Mammary epithelial cell (primary cell): Measurements from ENCODE around the gene ZNF138.

Experiments
- CTCF ChIP-seq, 2 donors: IDR thresholded peaks in 1 of 2; conservative IDR thresholded peaks in 1 of 2; 2 replicates each; pipeline ENCODE4 v1.5.1; 2011 to 2012; ENCODE audit warnings: inconsistent platforms in 2 of 2, low read length in 2 of 2, mild to moderate bottlenecking in 2 of 2, control low read depth in 1 of 2, low read depth in 1 of 2; ENCODE audit not compliant: insufficient read depth in 1 of 2; ENCODE audit errors: extremely low read depth in 1 of 2
- EZH2 ChIP-seq: IDR thresholded peaks from 2 replicates; pipeline ENCODE4 v1.6.1; 2012; ENCODE audit warnings: low read length, inconsistent platforms, borderline replicate concordance

- no peak for TF ChIP-seq CTCF (conservative IDR thresholded peaks at IDR 0.05 in 1 of 2, IDR thresholded peaks at IDR 0.05 in 1 of 2; ENCODE audit: extremely low read depth in 1 of 2, insufficient read depth in 1 of 2, low read depth in 1 of 2, low read length in 2 of 2)
- TF ChIP-seq EZH2 = no peak
These were observed 75.8 kb downstream of the ZNF138 start for GRCh38 chr7:64869912-64870562.
